ENCODE measurements around the gene AKAP6.
A peak's percentile ranks its signal among the peaks of the same experiment; 100 is the strongest.

AKAP6 gene

DNA sequence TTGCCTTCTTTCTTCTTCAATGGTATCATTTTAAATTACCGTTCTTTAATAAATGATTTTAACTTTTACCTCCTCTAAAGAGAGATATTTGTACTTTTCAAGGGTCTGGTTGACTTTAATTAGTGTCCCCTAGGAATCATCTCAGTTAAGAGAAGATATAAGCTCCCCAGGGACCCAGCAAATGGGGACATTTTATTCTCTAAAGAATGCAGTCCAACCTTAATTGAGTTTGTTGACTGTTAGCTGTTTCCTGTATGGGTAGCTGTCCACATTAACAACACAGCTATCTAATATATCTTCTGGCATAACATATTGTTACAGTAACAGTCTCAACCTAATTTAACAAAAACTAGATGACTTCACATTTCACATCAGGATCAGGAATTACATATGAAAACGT is 368.0 kb downstream of the AKAP6 start:
- TF ChIP-seq POLR2A (IDR thresholded peaks at IDR 0.05; ENCODE audit: low read depth, low read length) (no peak), POLR2AphosphoS5 (IDR thresholded peaks at IDR 0.05; ENCODE audit: low read depth, low read length) (no peak), TAF1 (IDR thresholded peaks at IDR 0.05; ENCODE audit: borderline replicate concordance, low read depth, low read length) (no peak)
- DNase-seq (ENCODE audit: insufficient read length) = no peak
- FAIRE-seq = no peak

DNA sequence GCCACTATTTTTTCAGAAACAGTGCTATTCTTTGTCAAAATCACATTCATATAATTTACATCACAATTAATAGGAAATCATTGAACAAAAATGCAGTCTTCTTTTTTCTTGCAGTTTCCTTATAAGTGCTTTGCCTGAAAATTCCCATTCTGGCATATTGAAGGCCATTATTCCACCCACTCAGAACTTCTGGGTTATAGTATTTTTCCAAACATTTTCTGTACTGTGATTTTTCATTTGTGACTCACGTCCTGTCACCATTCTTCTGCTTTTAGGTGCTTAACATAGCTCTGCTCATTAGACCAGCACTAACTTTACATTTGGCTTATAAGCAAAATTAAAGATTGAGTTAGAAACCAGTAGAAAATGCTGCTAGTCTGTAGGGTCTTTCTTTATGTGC is 368.6 kb downstream of the AKAP6 start:
- FAIRE-seq = no peak
- TF ChIP-seq POLR2A (IDR thresholded peaks at IDR 0.05; ENCODE audit: low read depth, low read length) = no peak
- DNase-seq (ENCODE audit: insufficient read length) = no peak

DNA sequence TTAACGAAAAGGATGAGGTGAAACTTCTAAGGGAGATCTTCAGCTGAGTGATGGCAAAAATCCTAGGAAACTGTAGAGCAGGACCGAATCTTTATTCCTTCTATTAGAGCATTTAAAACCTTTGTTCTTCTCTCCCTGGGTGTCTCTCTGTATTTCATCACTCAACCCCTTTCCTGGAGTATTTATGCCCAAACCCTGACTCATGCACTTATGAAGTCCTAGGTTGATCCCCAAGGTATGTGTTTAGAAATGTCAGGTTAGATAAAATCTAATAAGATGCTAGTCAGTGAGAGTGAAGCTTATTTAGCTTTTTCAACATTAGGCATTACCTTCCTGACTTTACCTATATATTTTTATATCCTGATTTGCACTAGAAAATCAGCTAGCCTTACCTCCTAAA is 369.7 kb downstream of the AKAP6 start:
- TF ChIP-seq POLR2AphosphoS5 (IDR thresholded peaks at IDR 0.05; ENCODE audit: low read depth, low read length) (no peak), TAF1 (IDR thresholded peaks at IDR 0.05; ENCODE audit: borderline replicate concordance, low read depth, low read length) (no peak), POLR2A (IDR thresholded peaks at IDR 0.05; ENCODE audit: low read depth, low read length) (no peak)
- FAIRE-seq (no peak), DNase-seq (ENCODE audit: insufficient read length) (no peak)

DNA sequence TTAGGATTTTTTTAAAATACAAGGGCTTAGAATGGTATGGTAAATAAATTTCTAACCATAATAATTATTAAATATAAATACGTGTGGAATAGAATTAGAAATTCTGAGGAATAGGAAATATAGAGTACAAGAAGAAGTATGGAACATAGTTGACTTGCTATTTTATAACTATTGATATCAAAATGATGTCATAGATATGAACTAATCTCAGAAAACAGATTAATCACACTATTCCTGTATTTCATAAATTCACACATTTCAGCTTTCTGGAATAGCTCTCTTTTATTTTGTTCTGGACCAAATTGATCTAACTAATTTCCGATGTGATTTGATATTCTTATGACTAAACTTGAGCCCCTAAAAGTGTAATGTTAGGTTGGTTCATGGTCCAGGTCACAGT is 372.4 kb downstream of the AKAP6 start:
- DNase-seq (ENCODE audit: insufficient read length) (no peak), FAIRE-seq (peak; percentile 27)
- TF ChIP-seq TAF1 (IDR thresholded peaks at IDR 0.05; ENCODE audit: borderline replicate concordance, low read depth, low read length) (no peak), POLR2AphosphoS5 (IDR thresholded peaks at IDR 0.05; ENCODE audit: low read depth, low read length) (no peak), POLR2A (IDR thresholded peaks at IDR 0.05; ENCODE audit: low read depth, low read length) (no peak)

DNA sequence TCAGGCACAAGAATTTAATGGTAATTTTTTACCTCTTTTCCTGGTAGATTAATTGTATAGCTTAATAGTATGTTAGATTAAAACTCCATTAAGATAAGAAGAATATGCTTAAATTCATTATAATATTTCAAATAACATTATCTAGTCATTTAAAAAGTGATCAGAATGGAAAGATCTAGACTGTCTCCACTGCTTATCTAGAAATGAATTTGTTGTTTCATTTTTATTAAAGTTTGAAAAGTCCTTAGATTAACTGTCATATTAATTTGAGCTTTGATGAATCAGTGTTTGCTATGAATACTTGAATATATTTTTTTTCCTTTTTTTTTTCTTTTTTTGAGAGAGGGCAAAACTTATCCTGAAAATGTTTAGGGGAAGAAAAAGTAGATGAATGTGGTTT is 373.0 kb downstream of the AKAP6 start:
- no peak for DNase-seq (ENCODE audit: insufficient read length)
- TF ChIP-seq POLR2AphosphoS5 (IDR thresholded peaks at IDR 0.05; ENCODE audit: low read depth, low read length) (no peak), POLR2A (IDR thresholded peaks at IDR 0.05; ENCODE audit: low read depth, low read length) (no peak), TAF1 (IDR thresholded peaks at IDR 0.05; ENCODE audit: borderline replicate concordance, low read depth, low read length) (no peak)
- FAIRE-seq = no peak

DNA sequence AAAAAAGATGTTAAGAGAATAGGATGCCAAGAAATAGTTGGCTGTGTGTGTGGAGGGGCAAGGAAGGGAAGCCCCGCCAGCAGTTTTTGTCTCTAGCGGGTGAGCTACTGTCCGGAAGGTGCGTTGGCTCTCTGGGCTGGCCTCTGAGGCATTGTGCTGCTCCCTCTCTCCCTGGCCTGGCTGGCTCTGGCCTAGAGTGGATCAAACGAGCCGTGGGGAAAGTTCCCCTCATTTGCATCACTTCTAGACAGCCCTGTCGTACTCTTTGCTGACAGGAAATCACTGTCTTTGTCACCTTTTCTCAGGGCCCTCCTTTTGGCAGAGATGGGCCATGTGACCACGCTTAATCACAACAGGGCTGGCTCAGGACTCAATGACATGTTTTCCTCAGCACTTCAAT is 373.5 kb downstream of the AKAP6 start:
- TF ChIP-seq TAF1 (IDR thresholded peaks at IDR 0.05; ENCODE audit: borderline replicate concordance, low read depth, low read length) (no peak), POLR2AphosphoS5 (IDR thresholded peaks at IDR 0.05; ENCODE audit: low read depth, low read length) (peak; percentile 47; the same call in 1 of the 2 replicates), POLR2A (IDR thresholded peaks at IDR 0.05; ENCODE audit: low read depth, low read length) (peak; percentile 58; the same call in 1 of the 2 replicates)
- DNase-seq (ENCODE audit: insufficient read length) (no peak), FAIRE-seq (peak; percentile 84)

DNA sequence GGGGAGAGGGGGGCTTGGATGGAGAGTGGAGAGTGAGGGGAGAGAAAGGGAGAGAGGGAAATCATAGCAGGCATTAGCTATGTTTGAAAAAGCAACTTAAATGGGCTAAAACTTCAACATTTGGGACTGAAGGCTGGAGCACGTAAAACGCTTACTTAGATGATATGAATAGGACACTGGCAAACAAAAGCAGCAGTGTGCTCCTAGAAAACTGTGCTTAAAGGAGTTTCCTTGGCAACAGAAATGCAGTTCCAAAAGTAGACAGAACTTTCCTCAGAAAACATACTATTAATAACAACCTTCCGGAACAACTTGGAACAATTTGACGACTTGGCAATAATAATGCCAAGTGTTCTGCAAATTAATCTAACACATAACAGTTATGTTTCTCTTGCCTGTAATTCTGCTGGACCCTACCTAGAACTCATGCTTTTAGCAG is 374.1 kb downstream of the AKAP6 start:
- TF ChIP-seq POLR2AphosphoS5 (IDR thresholded peaks at IDR 0.05; ENCODE audit: low read depth, low read length) = no peak
- TF ChIP-seq TAF1 (IDR thresholded peaks at IDR 0.05; ENCODE audit: borderline replicate concordance, low read depth, low read length) = no peak
- TF ChIP-seq POLR2A (IDR thresholded peaks at IDR 0.05; ENCODE audit: low read depth, low read length) = no peak
- no peak for DNase-seq (ENCODE audit: insufficient read length)
- FAIRE-seq = no peak

DNA sequence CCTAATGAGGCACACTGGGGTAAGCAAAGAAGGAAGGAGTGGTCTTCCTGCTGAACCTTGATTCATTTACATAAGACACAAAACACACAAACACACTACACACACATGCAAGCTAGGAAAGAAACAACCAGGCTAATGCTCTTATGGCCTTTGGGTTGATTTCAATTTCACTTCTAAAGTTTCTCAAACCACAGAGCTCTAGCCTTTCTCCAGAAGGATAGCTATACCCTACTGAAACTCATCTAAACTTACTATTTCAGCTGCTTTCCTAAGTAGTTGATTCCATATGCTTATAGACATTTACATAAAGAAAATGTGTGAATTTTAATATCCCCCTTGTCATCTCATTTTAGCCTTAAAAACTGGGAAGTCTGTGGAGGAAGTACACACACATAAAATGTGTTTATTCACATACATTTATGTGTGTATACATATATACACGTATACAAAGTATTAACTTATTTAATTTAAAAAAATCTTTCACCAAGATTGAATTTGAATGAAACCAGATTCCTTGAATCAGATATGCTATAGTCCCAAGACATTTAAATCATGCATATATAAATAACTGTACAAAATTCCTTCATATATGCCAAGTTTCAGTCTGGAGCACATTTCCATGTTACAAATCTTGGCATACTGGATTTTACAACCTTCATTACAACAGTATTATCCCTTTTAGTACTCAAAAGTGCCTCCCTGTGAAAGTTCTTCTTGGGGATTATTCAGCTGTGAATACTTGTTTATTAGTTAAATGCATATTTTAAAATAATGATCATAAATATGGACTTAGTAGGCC is 377.8 kb downstream of the AKAP6 start:
- FAIRE-seq (peak; percentile 24), DNase-seq (ENCODE audit: insufficient read length) (no peak)
- no peak for TF ChIP-seq POLR2AphosphoS5 (IDR thresholded peaks at IDR 0.05; ENCODE audit: low read depth, low read length)
- no peak for TF ChIP-seq POLR2A (IDR thresholded peaks at IDR 0.05; ENCODE audit: low read depth, low read length)
- TF ChIP-seq TAF1 (IDR thresholded peaks at IDR 0.05; ENCODE audit: borderline replicate concordance, low read depth, low read length) = no peak

DNA sequence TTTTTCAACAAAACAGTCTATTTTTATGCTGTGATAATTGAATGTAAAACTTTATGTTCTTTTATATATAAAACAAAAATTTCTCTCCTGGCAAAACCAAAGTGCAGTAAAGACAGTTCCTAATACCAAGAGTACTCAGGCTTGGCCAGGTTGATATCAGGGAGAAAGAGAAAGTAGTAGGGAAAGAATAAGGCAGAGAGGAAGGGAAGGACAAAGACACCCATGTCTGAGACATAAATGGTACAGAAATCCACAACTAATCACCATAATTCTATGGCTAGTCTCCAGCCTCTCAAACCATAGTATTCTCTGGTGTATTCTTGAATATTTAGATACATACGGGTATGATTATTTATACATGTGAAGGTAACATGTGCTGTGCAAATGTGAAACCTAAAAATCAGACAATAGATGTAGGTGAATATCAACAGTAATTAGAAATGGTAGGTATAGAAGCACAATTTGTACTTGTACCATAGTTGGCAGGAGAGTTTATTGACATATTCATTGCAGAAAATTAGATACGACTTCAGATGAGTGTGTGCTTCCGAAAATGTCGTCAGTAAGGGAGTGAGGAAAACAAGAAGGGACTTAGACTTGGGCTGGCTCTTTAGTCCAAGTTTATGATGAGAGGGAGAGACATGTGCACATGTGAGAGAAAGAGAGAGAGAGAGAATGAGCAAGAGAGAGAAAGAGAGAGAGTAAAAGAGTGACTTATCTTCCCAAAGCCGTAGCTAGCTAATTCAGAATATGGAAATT is 378.8 kb downstream of the AKAP6 start:
- no peak for FAIRE-seq
- no peak for TF ChIP-seq POLR2A (IDR thresholded peaks at IDR 0.05; ENCODE audit: low read depth, low read length)
- no peak for DNase-seq (ENCODE audit: insufficient read length)

DNA sequence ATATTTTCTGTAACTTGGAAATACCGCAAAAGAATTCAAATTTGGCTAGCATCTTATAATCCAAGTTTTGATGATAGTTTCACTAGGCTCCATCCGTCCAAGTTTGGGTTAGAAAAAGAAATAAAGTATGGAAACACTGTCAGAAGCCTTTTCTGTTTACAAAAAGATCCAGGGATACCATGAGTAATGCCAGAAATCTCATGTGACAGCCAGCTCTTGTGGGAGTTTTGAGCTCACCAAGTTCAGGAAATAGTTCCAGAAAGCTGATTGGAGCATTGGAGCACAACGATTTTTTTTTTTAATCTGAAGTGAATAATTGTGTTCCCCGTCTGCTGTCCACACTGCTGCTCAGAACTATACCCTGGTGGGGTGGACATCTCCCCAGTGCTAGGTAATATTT is 379.9 kb downstream of the AKAP6 start:
- FAIRE-seq = no peak
- TF ChIP-seq TAF1 (IDR thresholded peaks at IDR 0.05; ENCODE audit: borderline replicate concordance, low read depth, low read length) (no peak), POLR2A (IDR thresholded peaks at IDR 0.05; ENCODE audit: low read depth, low read length) (no peak), POLR2AphosphoS5 (IDR thresholded peaks at IDR 0.05; ENCODE audit: low read depth, low read length) (no peak)
- no peak for DNase-seq (ENCODE audit: insufficient read length)

DNA sequence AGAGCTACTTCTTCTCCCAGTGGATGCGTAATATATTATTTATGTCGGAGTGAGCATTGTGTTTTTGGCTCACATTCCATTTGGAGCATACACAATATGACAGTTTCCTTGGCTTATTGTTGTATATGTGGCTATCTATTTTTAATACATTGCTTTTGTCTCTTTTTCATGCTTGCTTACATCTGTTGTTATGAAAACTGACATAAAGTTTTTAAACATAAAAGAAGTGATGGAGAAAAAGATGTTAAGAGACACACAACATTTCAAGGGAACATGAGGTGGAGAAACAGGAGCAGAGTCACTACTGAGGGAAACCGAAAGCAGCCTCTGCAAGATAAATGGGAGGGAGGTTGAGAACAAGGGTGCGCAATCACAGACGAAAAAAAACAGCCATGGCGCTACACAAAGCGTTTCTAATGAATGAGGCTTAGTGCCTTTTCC is 381.2 kb downstream of the AKAP6 start:
- DNase-seq (ENCODE audit: insufficient read length) = no peak
- TF ChIP-seq TAF1 (IDR thresholded peaks at IDR 0.05; ENCODE audit: borderline replicate concordance, low read depth, low read length) (no peak), POLR2A (IDR thresholded peaks at IDR 0.05; ENCODE audit: low read depth, low read length) (no peak), POLR2AphosphoS5 (IDR thresholded peaks at IDR 0.05; ENCODE audit: low read depth, low read length) (no peak)
- FAIRE-seq = no peak
